ENCODE data around the gene PRR35.
A peak's percentile ranks its signal among the peaks of the same experiment; 100 is the strongest.
"Not testable (repeated sequence)": the region's sequence is repeated elsewhere in the genome, so short reads cannot be mapped to it uniquely, and the experiment has no call there.

The PRR35 gene

DNA sequence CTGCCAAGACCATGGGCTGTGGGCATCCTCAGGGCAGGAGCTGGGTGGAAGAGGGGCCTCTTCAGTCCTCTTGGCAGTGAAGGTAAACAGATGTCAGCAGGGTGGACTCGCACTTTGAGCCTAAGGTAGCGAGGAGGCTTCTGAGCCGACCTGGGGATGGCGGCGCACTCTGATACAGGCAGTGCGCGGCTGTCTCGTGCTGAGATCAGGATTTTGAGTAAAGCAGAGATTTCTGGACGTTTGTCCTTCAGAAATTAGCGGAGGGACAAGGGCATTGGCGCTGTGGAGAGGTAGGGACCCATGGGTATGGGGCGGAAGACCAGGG is 36.5 kb downstream of the PRR35 start:
- DNase-seq (no peak), ATAC-seq (no peak)

DNA sequence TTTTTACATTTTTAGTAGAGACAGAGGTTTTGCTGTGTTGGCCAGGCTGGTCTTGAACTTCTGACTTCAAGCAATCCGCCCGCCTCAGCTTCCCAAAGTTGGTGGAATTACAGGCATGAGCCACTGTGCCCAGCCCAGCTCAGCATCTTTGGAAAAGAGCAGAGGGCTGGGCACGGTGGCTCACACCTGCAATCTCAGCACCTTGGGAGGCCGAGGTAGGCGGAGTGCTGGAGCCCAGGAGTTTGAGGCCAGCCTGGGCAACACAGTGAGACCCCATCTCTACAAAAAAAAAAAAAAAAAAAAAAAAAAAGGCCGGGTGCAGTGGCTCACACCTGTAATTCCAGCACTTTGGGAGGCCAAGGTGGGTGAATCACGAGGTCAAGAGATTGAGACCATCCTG is 37.5 kb downstream of the PRR35 start:
- DNase-seq, ATAC-seq: not testable (repeated sequence)

DNA sequence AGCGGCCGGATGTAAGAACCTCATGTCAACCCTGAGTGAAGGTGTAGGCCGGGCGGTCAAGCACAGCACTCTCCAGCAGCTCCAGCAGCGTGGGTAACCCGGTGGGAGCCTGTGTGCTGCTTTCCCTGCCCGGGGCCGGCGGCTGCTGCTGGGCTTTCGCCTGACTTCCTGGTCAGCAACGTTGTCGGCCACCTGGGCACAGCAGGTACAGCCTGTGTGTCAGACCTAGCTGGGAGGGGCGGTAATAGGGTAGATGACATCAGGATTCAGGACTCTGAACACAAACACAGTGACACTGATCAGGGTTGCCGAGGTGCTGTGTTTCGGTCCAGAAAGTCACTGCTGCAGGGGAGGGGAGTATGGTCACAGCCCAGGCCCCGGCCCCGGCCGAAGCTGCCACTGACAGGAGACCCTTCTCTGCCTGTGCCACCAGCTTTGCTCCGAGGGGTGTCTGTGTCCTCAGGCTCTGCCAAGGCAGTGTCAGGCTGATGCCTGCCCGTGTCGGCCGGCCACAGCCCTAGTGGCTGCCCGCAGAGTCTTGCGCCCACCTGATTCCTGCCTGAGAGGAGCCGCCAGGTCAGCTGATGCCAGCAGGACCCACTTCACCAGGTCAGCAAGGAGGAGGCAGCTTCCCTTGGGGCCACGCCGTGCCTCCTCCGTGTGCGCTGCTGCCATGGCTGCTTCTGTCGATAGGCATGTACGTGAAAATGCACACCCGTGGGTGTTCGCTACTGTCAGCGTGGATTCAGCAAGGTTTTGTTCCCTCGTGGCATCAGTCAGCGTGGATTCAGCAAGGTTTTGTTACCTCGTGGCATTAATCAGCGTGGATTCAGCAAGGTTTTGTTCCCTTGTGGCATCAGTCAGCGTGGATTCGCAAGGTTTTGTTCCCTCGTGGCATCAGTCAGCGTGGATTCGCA is 38.9 kb downstream of the PRR35 start:
- ATAC-seq, result no peak
- DNase-seq, result no peak

DNA sequence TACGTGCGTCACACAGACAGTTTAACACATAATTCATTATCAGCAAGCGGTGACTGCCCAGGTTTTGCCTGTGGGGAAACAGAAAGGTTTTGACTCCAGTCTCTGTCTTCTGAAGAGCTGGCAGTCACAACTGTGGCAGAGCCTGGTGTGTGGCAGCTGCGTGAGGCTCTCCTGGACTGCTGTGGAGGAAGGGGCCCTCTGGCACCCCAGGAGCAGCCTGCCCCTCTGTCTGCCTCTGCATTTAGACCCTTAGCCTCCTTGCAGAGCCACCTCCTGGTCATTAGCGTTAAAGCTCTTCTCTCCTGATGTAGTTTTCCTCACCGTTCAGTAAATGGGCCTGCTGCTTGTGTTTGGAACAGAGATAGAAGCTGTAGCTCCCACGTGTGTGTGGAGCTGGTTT is 40.6 kb downstream of the PRR35 start:
- ATAC-seq (peak; percentile 43), DNase-seq (no peak)

DNA sequence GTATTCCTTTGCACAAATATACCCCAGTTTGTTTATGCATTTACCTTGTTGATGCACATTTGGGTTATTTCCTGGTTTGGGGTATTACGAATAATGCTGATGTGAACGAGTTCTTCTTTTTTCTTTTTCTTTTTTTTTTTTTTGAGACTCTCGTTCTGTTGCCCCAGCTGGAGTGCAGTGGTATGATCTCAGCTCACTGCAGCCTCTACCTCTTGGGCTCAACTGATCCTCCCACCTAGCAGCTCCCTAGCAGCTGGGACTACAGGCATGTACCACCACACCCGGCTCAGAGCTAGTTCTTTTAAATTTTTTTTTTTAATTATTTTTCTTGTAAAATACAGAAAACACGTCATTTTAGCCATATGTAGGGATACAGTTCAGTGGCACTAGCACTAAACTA is 43.7 kb downstream of the PRR35 start:
- ATAC-seq (no peak), DNase-seq (no peak)

DNA sequence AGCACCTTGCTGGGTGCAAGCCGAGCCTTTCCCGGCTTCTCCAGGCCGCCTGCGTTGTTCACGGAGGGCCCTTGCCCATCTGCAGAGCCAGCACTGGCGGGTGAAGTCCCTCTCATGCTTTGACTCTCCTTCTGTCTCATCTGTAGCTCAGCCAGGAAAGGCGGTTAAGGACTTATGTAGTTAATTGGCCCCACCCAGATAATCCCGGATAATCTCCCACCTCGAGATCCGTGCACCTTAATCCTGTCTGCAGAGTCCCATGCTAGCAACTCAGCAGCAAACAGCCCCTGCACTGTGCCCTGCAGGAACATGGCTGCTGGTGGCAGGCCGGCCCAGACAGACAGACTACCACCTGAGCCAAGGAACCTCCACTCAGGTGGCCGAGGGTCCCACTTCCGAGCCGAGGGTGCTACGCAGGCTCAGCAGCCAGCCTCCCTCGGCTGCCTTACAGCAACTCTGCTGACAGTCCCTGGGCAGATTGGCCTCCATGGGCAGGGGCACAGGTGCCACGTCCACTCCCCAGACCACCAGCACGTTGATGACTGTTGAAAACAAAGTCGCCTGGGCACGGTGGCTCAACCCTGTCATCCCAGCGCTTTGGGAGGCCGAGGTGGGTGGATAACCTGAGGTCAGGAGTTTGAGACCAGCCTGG is 46.6 kb downstream of the PRR35 start:
- DNase-seq (no peak), ATAC-seq (no peak)

DNA sequence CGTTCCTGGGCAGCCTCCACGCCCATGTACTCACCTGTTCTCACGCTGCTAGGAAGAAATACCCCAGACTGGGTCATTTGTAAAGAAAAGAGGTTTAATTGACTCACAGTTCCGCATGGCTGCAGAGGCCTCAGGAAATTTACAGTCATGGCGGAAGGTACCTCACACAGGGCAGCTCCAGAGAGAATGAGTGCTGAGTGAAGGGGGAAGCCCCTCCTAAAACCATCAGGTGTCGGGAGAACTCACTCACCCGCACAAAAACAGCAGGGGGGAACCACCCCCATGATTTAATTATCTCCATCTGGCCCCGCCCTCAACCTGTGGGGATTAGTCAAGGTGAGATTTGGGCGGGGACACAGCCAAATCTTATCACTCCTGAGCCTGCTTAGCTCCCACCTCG is 47.8 kb downstream of the PRR35 start:
- peak; percentile 69 for DNase-seq
- ATAC-seq, result peak; percentile 96

DNA sequence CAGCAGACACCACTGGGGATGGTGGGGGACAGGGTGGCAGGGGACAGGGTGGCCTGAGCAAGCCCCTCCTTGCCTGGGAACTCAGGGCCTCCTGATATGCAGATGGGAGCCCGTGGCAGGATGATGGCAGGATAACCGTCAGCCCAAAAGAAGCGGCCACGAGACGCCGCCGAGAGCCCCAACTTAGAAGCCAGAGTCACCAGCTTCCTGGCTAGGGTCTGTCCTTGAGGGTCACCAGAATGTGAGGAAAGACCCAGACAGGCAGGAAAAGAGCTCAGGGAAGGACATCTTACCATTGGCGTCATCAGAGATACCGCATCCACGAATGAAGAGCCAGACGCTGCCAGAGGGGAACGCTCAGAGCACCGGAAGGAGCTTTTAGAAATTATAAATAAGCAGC is 49.1 kb downstream of the PRR35 start:
- ATAC-seq (no peak), DNase-seq (no peak)

DNA sequence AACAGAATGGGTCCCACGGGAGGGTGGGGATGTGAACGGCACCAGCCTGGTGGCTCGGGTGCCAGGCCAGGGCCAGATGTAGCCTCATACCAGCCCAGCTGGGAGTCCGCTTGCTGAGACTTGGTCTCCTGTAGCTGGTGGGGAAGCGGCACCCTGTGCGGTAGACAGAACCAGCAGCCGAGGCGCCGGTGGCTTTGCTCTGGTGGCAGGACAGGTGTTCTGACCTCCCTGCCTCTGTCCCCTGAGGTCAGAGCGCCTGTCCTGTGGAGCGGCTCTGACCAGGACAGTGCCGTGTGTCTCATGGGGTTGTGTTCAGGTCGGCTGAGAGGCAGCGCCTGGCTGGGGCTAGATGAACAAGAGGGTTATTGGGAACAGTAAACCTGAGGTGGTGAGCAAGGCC is 49.8 kb downstream of the PRR35 start:
- DNase-seq (no peak), ATAC-seq (no peak)

DNA sequence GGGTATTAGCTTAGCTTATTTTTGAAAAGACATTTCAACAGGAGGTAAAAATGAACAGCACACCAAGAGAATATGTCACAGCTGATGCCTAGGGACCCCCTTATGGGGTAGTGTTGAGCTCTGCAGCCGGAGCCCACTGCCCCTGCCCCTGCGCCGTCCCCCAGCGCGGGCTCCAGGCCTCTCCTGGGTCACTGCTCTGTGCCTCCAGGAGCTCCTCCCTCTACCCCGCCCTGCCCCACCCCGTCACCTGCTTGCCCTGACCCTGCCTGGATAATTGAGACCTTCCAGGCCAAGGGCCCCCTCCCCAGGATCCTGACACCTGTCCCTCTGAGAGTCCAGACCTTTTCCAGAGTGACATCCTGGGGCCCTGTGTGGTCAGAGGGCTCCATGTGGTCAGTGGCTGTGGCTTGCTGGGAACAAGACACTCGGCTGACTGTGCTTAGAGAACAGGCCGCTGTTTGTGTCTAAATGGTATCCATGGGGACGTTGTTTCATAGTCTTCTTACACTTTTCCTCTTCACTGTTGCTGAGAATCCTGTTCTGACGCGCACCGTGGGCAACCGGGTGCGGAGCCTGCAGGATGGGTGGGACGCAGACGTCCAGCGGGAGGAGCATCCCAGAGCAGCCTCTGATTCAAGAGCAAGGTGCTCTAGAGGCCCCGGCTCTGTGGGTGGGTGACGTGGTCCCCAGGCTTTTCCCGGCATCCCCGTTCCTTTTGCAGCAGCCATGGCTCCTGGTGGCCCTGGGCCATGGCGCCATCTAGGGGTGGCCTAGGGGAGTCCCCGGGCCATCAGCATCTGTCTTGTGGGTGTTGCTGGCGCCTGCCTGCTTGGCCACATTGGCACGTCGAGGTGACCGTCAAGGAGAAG is 50.6 kb downstream of the PRR35 start:
- peak; percentile 80 for DNase-seq

DNA sequence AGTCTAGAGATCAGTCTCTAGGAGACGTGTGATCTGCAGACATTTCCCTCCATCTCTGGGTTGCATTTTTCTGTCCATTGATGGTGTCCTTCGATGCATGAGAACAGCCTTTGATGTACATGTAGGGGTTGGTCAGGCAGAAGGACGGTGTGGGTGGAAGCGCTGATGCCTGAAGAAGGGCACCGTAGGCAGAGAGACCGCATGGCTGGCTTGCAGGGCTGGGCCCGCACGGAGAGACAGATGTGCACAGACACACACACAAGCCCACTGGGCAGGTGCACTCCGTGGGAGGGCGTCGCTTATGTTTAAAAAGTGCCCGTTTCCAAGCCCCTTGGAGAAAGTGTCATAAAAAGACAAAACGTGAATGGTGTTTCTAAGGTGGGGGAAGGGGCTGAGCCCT is 54.9 kb downstream of the PRR35 start:
- no peak for ATAC-seq
- DNase-seq, result no peak

More for the DNA sequence above, 50.6 kb downstream of the PRR35 start:
- peak; percentile 67 for ATAC-seq
